Stimulated activated CD8-positive, alpha-beta memory T cell treated with anti-CD3 and anti-CD28 coated beads, Interleukin-7, amount 100 ng/mL, for 1 hour (primary cell): Measurements from ENCODE around the gene FCN2.

ENCODE experiments used
- DNase-seq, 2 donors: peaks; one replicate each; pipeline ENCODE4 v3.0.0-alpha.2; 2020; ENCODE audit warnings: low read depth in 2 of 2

The FCN2 gene

GRCh38 chr9:134869554-134870300 is 10.9 kb upstream of the FCN2 start:
- no peak for DNase-seq

GRCh38 chr9:134870301-134870694 is 10.3 kb upstream of the FCN2 start:
- no peak for DNase-seq

DNA sequence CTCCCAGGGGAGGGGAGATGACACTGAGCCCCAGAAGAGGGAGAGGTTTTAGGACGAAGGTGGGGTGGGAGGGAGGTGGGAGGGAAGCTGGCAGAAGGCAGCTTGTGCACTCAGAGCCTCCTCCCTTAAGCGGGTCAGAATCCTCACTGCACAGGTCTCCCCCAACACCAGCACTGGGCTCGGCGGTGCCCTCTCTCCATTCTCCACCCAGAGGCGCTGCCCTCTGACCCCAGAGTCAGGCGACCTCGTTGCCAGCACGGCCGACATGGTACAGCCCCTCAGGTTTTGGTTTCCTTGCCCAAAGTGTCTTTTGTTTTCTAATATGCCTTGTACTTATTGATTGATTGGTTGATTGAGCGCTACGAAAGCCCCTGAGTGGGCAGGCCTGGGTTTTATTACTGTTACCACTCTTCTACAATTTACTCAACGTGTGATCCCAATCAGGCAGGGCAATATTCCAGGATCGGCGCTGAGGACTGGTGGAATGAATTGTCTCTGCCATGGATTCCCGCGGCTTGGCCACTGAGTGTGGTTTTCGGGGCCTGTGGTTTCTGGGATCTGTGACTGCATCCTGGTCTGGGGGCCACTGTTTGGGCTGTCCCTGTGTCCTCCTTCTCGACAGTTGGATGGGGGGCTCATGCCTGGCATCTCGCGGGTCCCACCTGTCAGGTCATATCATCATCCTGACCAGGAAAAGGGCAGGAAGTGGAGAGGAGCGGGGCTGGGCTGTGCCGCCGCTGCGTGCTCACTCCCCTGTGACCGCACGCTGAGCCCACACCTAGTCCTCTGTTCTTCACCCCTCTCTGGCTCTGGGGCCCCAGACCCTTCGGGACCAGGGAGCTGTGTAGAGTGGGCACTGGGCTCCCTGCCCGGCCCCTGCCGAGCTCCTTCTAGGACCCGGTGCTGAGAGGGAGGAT is 9.6 kb upstream of the FCN2 start:
- no peak for DNase-seq

DNA sequence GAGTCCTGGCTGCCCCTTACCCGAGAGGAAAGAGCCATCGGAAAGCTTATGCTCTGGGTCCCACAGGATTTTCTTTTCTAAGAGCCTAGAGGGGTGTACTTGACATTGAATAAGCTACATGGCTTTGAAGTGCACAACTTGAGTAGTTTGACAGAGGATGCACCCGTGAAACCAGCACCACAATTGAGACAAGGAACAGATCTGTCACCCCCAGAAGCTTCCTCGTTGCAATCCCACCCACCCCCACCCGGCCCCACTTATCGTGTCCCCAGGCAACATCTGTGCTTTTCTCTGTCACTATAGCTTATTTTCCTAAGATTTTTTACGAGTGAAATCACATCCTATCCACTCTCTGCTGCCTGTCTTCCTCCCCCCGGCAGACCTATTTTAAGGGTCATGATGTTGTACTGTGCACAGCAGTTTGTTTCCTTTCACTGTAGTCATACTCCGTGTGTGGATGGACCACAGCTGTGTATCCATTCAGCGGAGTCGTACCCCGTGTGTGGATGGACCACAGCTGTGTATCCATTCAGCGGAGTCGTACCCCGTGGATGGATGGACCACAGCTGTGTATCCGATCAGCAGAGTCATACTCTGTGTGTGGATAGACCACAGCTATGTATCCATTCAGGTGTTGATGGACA is 8.8 kb upstream of the FCN2 start:
- no peak for DNase-seq

DNA sequence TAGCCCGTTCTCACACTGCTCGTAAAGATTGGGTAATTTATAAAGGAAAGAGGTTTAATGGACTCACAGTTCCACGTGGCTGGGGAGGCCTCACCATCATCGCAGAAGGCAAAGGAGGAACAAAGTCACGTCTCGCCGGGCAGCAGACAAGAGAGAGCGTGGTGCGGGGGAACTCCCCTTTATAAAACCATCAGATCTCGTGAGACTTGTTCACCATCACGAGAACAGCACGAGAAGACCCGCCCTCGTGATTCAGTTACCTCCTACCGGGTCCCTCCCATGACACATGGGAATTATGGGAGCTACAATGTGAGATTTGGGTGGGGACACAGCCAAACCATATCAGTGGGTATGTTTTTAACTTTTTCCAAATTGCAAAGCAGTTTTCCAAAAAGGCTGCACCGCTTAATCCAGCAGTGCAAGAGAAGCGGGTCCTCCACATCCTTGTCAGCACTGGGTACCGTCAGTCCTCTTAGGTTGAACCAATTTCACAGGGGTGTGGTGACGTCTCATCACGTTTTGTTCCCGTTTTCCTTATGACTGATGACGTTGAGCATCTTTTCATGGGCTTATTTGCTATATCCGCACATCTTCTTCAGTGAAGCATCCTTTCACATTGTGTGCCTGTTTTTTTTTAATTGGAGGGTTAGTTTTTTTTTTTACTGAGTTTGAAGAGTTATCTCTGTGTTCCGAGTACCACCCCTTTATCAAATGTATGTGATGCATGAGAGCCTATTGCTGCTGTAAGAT is 8.0 kb upstream of the FCN2 start:
- no peak for DNase-seq

DNA sequence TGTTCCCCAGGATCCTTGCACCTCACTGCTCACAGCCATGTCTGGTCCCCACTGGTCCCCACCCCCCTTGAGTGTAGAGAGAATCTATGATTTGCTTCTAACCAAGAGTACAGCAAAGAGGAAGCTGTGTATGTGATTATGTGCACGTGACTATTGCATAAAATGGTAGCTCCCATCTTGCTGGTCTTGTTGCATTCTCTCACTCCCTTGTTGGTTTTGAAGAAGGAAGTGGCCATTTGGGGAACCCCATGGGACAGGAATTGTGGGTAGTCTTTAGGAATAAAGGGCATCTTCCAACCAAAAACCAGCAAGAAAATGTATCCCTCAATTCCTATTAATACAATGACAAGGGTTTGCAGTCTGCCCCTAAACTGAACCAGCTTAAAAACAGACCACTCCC is 5.2 kb upstream of the FCN2 start:
- no peak for DNase-seq

DNA sequence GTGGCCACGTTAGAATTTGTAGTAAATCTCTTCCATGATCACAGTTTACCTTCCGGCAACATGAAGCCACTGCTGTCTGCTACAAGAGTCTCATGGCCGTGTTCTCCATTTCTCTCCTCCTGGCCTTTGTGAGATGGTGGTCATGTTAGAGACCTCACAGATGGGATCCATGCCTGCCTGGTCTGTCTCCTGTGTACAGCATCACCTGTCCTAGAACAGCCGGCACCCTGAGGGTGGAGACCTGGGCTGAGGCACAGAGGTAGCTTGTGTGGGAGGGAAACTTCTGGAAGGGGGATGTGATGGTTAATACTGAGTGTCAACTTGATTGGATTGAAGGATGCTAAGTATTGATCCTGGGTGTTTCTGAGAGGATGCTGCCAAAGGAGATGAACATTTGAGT is 3.1 kb upstream of the FCN2 start:
- no peak for DNase-seq

- DNase-seq = no peak
These were observed 736 bp upstream of the FCN2 start for GRCh38 chr9:134879664-134880483.

DNA sequence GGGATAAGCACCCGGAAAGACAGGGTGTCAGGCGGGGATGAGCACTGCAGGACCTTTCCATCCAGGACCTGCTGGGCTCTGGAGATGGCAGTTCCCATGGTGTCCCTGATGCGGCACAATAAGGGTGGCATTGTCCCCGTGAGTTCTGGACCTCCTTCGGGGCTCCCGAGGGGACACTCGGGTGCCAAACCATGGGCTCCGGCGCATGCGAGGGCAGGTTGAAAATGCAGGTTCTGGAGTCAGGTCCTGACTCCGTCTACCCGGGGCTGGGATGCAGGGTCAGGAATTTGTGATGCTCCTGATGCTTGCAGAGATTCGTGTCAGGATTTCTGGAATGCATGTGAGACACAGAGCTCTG is 682 bp downstream of the FCN2 start:
- DNase-seq = no peak

- no peak for DNase-seq
These were observed 1.7 kb downstream of the FCN2 start for GRCh38 chr9:134882204-134882785.

- no peak for DNase-seq
These were observed 2.6 kb downstream of the FCN2 start for GRCh38 chr9:134883040-134883782.

- no peak for DNase-seq
These were observed 3.9 kb downstream of the FCN2 start for GRCh38 chr9:134884492-134884891.

DNA sequence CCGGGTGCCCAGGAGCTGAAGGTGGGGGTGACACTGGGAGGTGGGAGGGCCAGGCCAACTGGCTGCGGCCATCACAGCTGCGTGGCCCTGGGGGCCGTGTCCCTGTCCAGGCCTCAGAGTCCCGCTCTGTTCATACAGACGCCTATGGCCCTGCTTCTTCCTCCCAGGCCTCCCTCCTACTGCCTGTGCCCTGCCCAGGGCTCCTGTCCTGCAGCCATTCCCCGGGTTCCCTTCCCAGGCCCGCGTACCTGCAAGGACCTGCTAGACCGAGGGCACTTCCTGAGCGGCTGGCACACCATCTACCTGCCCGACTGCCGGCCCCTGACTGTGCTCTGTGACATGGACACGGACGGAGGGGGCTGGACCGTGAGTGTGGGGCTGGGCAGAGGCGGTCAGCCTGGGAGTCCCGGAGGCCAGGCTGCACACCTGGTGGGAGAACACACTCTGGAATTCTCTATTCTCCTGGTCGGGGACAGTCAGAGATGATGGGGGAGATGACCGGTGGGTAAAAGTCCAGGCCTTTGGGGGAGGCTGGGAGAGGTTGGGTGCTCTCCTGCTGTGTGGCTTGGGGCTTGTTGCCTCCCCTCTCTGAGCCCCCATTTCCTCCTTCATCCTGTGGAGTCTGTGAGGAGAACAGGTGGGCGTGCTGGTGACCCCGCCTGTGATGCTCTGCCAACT is 4.5 kb downstream of the FCN2 start:
- DNase-seq = no peak

GRCh38 chr9:134885679-134886412 is 5.2 kb downstream of the FCN2 start:
- no peak for DNase-seq

- DNase-seq = no peak
These were observed 5.9 kb downstream of the FCN2 start for GRCh38 chr9:134886413-134886913.

- DNase-seq = no peak
These were observed 6.6 kb downstream of the FCN2 start for GRCh38 chr9:134887219-134887618.

- DNase-seq = no peak
These were observed 7.3 kb downstream of the FCN2 start for GRCh38 chr9:134887686-134888602.
